Body of pancreas (tissue), 4 donors: ENCODE measurements around the gene SEPTIN12.

Source experiments
- CTCF ChIP-seq, 7 experiments: fragments of 450-650 bp in 4 of 7; fragments of 200-600 bp in 3 of 7; sonication (generic) in 3 of 7; IDR thresholded peaks; one replicate each; pipeline ENCODE4 v1.5.1; 2016 to 2019; ENCODE audit warnings: antibody characterized with exemption in 7 of 7
- POLR2A ChIP-seq, 3 donors: fragments of 450-650 bp; IDR thresholded peaks; one replicate each; pipeline ENCODE4 v1.6.1; 2016; ENCODE audit warnings: antibody characterized with exemption in 3 of 3, mild to moderate bottlenecking in 2 of 3

- TF ChIP-seq CTCF (IDR thresholded peaks at IDR 0.05) (no peak), POLR2A (IDR thresholded peaks at IDR 0.05) (no peak)
These were observed 38.4 kb downstream of the SEPTIN12 start for GRCh38 chr16:4749700-4750257.
